ENCODE measurements around the gene DCTN3.

Gene DCTN3

GRCh38 chr9:34588671-34589635, 31.3 kb downstream of the DCTN3 start:
- H3K4me3 ChIP-seq (ENCODE audit: low read depth, low read length) = no peak overlapping the region
- no peak for TF ChIP-seq CTCF (IDR thresholded peaks at IDR 0.05; ENCODE audit: low read depth, low read length)

GRCh38 chr9:34587271-34587670, 33.0 kb downstream of the DCTN3 start:
- no peak overlapping the region for H3K4me3 ChIP-seq (ENCODE audit: low read depth, low read length)
- no peak for TF ChIP-seq CTCF (IDR thresholded peaks at IDR 0.05; ENCODE audit: low read depth, low read length)

GRCh38 chr9:34585946-34586669, 34.2 kb downstream of the DCTN3 start:
- TF ChIP-seq CTCF (IDR thresholded peaks at IDR 0.05; ENCODE audit: low read depth, low read length) = no peak
- no peak overlapping the region for H3K4me3 ChIP-seq (ENCODE audit: low read depth, low read length)

- no peak overlapping the region for H3K4me3 ChIP-seq (ENCODE audit: low read depth, low read length)
- no peak for TF ChIP-seq CTCF (IDR thresholded peaks at IDR 0.05; ENCODE audit: low read depth, low read length)
These were observed 35.3 kb downstream of the DCTN3 start for GRCh38 chr9:34584970-34585369.

- H3K4me3 ChIP-seq (ENCODE audit: low read depth, low read length) = no peak overlapping the region
- TF ChIP-seq CTCF (IDR thresholded peaks at IDR 0.05; ENCODE audit: low read depth, low read length) = no peak
These were observed 37.5 kb downstream of the DCTN3 start for GRCh38 chr9:34582787-34583186.

GRCh38 chr9:34581318-34581717, 39.0 kb downstream of the DCTN3 start:
- no peak for TF ChIP-seq CTCF (IDR thresholded peaks at IDR 0.05; ENCODE audit: low read depth, low read length)

GRCh38 chr9:34580358-34580757, 39.9 kb downstream of the DCTN3 start:
- TF ChIP-seq CTCF (IDR thresholded peaks at IDR 0.05; ENCODE audit: low read depth, low read length) = no peak
- no peak overlapping the region for H3K4me3 ChIP-seq (ENCODE audit: low read depth, low read length)

More at GRCh38 chr9:34581318-34581717, 39.0 kb downstream of the DCTN3 start:
- no peak overlapping the region for H3K4me3 ChIP-seq (ENCODE audit: low read depth, low read length)
